NCI-H2227 treated with DMSO at 0.1 percent for 48 hours (cell line): ENCODE measurements around the gene SLMAP.
"Not testable (repeated sequence)": the region's sequence is repeated elsewhere in the genome, so short reads cannot be mapped to it uniquely, and the experiment has no call there.

Experiments used
- DNase-seq: peaks from one replicate; lab custom pipeline; 2025; lab: John Stamatoyannopoulos, UW

The SLMAP gene

DNA sequence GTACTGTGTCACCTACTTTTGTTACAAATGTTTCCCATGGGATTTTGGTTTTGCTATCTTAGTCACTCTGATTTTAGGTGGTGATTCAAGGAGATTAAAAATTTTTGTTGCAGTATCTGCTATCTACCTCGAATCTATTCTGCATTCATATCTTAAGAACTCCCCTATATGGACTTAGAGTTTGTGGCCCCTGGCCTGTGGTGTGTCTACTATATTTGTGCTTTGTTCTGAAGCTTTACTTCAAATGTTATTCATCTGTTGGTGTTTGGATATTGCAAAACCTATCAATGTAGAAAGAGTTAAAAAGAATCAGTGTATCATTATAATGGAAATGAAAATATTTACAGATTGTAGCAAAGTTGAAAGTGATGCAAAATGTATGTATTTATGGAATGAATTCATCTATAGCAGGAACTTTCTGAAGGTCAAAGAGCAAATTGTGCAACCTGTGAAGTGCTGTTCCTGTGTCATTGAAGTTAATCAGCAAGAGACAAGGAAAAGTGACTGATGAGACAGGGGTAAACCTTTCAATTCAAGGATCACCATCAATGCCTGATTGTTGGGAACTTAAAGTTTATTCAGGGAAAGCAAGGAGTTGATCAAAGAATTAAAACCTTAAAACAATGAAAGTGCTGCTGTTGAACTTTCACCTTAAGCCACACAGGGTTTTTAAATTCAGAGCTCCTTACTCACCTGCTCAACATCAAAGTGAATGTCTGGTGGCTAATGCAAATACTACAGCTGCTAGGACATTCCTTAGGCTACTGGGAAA, 71.0 kb downstream of the SLMAP start:
- no peak for DNase-seq

GRCh38 chr3:57827757-57828156, 71.6 kb downstream of the SLMAP start:
- DNase-seq = no peak

GRCh38 chr3:57832486-57832885, 76.4 kb downstream of the SLMAP start:
- no peak for DNase-seq

DNA sequence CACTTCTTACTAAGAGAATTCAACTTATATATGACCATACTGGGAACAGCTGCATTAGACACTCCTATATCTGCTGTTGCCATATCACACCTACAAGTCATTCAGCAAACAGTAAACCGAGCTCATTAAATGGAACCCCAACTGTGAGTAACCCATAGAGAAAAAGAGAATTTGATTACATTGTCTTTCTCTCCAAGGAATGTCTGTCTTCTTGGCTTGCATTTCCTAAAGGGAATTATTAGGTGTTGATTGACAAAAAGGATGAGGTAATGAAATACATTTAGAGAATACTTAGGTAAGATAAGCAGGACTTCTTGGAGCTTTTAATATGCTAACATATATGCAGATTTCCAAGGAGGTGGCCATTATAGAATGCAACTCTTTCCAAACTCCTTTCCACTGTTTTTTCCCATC, 76.8 kb downstream of the SLMAP start:
- no peak for DNase-seq

DNA sequence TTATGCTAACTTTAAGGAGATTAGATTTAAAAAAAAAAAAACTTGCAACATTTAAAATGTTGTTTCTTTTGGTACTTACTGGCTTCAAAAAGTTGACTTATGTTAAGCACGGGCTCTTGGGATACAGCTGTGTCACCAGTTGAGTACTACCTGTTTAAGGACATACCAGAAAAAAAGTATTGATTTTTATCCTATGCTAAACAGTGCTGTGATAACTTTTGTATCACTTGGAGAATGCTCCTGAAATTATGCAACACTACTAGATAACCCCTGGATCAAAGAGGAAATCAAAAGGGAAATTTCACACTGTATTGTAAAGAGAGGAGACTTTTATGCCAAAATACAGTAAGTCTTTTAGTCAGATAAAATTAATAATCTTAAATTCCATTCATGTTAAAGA, 77.7 kb downstream of the SLMAP start:
- DNase-seq = no peak

- DNase-seq = no peak
These were observed 81.6 kb downstream of the SLMAP start for GRCh38 chr3:57837686-57838085.

DNA sequence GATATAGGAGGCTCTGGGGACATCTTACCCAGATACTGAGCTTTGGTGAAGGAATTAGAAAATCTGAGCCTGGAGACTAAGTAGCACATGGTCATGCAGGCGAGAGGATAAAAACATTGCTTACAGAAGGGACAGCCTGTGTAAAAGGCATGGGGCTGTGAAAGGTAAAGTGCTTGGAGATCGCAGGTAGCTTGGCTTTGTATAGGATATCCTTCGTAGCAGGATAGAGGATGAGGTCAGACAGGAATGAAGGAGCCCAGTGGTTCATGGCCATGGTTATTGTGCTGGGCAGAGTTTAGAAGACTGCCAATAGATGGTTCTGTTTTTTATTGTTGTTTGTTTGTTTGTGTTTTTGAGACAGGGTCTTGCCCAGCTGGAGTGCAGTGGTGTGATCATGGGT, 82.5 kb downstream of the SLMAP start:
- no peak for DNase-seq

DNA sequence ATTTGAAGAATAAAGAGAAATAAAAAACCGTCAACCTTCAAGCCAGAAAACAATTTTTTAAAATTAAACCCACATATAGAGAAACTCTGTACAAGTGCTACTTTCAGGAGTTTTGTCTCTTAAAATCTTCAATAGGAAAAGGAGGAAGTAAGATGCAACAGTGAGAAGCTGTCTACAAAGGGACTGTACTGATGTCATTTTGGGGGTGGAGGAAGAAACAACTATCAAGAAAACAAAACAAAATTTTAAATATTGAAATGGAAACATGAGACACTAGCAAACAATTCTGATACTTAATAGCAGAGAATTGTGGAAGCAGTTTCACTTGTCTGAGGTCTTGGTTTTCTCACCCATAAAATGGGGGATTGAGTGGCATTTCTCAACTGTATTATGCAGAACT, 84.4 kb downstream of the SLMAP start:
- DNase-seq = no peak

GRCh38 chr3:57841818-57842217, 85.7 kb downstream of the SLMAP start:
- DNase-seq = no peak

- DNase-seq = no peak
These were observed 92.1 kb downstream of the SLMAP start for GRCh38 chr3:57848177-57848738.

DNA sequence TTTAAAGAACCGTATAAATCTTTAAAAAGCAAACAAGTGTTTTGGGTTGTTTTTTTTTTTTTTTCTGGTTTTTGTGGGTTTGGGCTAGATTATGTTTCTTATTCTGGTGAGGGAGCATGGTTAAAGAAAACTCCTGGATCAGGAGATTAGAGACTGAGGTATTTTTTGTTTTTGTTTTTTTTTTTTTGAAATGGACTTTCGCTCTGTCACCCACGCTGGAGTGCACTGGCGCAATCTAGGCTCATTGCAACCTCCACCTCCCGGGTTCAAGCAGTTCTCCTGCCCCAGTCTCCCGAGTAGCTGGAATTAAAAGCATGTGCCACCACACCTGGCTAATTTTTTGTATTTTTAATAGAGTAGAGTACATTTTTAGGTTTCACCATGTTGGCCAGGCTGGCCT, 95.2 kb downstream of the SLMAP start:
- DNase-seq = no peak

GRCh38 chr3:57852896-57853295, 96.8 kb downstream of the SLMAP start:
- no peak for DNase-seq

- no peak for DNase-seq
These were observed 99.2 kb downstream of the SLMAP start for GRCh38 chr3:57855281-57855680.

- DNase-seq = no peak
These were observed 99.8 kb downstream of the SLMAP start for GRCh38 chr3:57855943-57856342.

DNA sequence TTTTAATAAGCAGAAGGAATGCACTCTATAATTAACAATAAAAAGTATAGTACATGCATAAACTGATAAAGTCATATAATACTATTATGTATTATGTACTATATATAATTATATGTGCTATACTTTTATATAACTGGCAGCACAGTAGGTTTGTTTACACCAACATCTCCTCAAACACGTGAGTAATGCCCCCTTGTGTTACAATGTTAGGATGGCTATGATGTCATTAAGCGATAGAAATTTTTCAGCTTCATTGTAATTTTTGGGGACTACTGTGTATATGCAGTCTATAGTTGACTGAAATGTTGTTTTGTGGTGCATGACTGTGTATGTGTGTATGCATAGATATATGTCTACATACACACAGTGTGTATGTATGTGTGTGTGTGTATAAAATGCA, 100.6 kb downstream of the SLMAP start:
- no peak for DNase-seq

GRCh38 chr3:57862894-57863293, 106.8 kb downstream of the SLMAP start:
- DNase-seq = no peak

GRCh38 chr3:57863380-57863779, 107.3 kb downstream of the SLMAP start:
- DNase-seq = no peak

DNA sequence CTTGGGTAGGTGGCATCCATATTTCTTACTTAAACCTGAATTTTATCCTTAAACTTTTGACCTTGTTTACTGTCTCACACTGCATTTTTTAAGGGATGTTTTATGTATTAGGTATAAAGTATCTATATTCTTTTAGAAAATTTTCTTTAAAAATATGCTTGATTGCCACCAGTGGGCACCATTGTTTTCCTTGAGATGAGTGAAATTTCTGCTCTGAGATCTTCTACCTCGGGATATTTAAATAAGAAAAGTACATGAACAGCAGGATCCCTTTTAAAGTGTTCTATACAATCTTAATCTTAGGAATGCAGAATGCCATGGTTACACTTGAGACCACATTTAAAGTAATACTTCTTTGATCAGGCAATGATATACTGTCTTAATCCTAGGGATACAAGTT, 108.7 kb downstream of the SLMAP start:
- DNase-seq = no peak

DNA sequence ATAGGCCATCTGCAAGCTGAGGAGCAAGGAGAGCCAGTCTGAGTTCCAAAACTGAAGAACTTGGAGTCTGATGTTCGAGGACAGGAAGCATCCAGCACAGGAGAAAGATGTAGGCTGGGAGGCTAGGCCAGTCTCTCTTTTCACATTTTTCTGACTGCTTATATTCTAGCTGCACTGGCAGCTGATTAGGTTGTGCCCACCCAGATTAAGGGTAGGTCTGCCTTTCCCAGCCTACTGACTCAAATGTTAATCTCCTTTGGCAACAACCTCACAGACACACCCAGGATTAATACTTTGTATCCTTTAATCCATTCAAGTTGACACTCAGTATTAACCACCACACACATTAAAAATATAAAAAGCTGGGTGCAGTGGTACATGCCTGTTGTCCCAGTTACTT, 113.0 kb downstream of the SLMAP start:
- DNase-seq = not testable (repeated sequence)

DNA sequence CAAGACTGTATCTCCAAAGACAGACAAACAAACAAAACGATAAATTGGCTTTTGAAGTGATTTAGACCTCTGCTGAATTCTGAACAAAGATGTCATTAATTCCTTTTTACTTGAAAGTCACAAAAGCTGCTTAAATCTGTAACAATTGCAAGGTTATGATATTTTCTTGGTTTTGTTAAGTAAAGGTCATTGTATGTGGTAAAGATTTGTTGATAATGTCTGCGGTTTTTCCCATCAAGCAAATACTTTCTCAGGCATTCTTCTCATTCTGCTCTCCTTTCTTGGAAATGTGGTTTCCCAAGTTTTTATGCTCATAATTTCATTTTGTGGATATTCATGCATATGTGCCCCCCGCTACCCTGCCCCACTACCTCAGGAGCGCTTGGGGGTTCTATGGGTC, 116.5 kb downstream of the SLMAP start:
- no peak for DNase-seq

GRCh38 chr3:57876632-57877031, 120.5 kb downstream of the SLMAP start:
- DNase-seq = no peak

DNA sequence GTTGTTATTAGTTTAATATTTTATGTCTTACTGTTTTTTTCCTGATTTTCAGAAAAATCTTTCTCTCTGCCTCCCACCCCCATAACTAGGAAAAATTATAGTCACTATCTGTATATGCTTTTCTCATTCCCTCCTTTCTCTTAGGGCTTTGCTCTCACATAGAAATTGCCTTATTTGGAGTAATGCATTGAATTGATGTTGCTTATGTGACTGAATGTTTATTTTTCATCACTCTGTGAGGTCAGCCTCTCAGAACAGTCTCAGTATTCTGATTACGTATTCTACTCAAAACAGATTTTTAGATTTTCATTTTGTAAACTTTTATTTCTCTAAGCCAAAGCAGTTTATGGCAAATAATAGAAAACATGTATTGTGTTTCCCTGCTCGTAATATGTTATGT, 121.0 kb downstream of the SLMAP start:
- DNase-seq = no peak

DNA sequence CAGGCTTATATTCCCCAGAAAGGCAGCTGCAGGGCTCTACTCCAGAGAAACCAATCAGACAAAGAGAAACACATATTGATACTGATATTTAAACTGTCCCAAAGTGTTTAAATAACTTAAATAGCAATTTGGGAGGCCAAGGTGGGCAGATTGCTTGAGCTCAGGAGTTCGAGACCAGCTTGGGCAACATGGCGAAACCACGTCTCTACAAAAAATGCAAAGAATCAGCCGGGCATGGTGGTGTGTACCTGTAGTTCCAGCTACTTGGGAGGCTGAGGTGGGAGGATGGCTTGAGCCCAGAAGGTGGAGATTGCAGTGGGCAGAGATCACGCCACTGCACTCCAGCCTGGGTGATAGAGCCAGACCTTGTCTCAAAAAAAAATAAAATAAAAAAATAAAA, 128.3 kb downstream of the SLMAP start:
- DNase-seq = not testable (repeated sequence)

DNA sequence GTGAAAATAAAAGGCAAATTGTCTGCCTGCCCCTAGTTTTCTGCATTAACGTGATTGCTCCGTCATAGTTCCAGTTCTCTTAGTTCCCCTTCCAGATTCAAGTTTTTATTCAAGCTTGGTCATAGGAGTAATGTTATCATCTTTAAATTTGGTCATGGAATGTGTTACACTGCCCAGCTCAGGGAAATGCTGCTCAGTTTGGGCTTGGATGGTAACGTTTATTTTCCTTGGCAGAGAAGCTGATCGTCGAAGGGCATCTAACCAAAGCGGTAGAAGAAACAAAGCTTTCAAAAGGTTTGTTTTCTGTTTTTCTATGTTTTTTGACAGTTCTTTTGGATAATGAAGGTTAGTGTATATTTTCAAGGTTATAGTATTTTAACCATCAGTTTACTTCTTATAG, 133.7 kb downstream of the SLMAP start:
- no peak for DNase-seq
